ENCODE measurements around the gene PTGES.

Gene PTGES

DNA sequence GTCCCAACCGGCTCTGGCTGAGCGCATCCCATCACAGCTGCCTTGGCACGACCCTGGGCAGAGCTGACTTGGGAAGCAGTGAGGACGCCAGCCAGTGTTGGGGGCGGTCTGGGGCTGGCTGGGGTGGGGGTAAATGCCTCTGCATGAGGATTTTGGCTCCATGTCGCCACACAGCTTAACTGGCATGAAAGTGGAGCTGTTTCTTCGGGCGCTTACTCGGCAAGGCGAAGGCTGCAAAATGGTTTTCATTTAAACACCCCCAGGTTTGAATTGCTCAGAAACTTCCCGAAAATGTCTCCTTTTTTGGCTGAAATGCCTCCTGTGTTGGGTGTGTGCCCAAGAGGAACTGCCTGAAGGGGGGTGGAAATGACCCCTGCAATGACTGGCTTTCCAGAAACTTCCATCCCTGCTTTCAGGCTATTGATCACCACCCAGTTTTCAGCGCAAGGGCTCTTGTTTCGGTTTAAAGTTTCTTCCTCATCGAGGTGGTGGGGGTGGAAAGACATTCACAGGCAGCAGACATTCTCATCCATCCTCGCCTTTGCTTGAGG is 38.3 kb downstream of the PTGES start:
- DNase-seq: no peak

- DNase-seq: no peak
These were observed 39.5 kb downstream of the PTGES start for GRCh38 chr9:129713402-129713679.

DNA sequence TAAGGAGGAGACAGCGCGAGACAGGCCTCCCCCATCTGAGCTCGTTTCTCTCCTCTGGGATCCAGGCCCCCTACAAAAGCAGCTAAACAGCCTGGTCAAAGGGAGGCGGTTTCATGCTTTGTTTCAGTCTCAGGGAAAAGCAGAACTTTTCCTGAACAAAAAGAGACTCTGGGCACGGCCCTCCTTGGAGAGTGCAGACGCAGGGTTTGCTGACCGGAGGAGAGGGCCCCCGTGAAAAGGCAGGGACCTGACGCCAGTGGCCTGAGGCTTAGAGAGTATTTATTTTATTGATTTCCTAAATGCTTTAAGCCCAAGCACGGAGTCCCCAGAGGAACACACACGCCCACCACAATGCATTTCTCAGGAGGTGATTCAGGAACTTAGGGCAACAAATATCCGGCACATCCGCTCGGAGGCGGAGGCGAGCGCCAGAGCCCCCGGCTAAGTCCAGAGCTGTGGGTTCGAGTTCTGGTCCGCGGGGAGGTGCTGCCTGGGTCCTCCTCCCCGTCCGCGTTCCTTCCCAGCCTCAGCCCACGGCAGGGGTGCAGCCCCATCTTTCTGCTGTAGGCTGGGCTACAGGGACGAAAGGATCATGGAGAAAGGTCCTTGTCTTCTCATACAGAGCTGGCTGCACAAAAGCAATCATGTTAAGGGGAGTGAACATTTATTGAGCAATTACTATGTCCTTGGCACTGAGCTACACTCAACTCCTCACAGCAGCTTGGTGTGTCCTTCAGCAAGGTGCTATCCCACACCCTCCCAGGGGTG is 40.0 kb downstream of the PTGES start:
- DNase-seq: no peak

- no peak for DNase-seq
These were observed 42.7 kb downstream of the PTGES start for GRCh38 chr9:129710169-129710453.

GRCh38 chr9:129709438-129710168 is 43.2 kb downstream of the PTGES start:
- DNase-seq: no peak

DNA sequence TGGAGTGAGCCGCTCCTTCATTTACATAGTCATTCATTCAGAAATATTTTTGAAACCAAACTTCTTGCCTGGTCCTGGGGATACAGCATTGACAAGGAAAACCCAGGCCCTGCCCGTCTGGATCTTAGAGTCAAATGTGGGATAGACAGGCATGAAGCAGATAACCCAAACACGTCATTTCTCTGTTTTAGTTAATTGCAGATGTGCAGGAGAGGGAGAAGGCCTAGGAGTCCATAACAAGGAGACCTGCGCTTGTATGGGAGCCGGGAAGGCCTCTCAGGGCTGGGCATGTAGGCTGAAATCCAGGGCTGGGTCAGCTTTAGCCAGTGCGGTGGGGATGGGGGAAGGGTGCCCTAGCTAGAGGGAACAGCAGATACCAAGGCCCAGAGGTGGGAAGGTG is 44.0 kb downstream of the PTGES start:
- no peak for DNase-seq

- DNase-seq: no peak
These were observed 48.0 kb downstream of the PTGES start for GRCh38 chr9:129704807-129705206.

DNA sequence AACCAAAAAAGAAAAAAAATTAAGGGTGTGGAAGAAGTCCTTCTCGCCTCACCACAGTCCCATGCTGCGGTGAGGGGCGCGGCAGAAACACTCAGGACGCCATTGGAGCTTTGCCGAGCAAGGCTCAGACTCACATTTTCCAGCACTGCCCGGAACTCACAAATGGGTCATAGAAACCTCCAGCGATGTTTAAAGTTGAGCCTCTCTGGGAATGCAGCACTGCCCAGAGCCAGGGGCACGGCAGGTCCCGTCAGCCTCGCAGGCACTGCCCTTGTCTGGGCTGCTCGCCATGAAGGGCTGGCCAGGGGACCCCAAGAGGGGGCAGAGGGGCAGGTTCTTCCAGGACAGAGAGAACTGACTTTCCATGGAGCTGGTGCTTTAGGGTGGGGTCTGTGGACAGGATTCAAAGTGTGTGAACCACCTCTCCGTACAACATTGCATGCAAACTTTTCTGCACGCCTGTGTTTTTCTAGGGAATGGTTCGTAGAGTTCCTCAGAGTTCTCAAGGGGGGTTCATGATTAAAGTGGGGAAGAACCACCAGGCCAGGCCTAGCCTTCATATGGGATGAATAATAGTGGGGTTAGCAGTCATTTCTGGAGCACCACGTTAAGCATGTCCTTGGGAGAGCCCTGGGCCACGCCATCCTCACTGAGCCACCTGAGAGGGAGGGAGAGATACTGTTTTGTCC is 49.0 kb downstream of the PTGES start:
- DNase-seq: no peak

DNA sequence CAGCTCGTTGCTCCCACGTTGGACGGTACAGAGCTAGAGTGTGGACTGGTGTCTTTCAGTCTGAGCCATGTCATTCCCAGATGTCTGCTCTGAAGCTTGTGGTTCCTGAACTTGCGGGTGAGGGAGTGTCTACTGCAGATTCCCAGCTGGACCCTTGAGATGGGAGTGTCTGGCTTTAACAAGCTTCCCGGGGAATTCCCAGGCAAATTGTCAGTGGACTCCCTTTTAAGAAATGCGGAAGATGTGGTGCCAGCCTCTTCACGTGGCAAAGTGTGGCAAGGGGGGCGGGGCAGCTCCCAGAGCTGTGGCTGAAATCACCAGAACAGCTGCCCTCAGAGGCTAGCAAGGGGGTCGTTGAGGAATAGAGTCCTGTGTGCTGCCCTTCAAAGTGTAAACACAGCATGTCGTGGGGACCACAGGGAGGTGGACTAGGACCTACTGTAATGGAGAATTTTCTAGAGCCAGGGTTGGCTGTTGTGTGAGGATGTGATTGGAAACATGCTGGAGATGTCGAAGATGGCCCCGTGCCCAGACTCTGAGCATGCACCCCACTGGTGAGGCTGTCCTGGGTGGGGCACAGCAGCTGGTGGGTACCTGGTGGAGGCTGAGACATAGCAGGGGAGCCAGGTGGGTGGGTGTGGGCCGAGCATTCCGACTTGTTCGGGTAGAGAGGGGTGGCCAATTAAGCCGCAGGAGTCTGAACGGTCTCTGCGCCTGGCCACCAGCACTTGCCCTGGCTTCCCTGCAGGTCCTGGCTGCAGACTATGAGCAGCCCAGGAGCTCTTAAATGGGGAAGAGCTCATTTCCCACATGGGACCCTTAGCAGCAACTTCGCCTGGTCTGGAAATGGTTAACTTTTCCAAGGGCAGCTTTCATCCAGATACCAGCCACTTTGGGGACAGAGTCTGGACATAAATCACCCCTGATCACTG is 50.0 kb downstream of the PTGES start:
- no peak for DNase-seq

DNA sequence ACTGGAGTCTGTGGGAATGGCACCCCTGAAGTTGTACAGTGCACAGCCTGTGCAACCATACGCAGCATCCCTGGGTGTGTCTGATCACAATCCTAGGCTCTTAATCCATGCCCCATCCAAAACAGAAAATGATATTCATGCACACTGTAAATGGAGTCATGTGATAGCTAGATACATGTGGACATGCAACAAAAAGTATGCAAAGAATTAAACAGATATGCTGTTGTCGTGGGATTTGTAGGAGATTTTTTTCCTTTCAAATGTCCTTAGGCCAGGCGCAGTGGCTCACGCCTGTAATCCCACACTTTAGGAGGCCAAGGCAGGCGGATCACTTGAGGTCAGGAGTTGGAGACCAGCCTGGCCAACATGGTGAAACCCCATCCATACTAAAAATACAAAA is 51.3 kb downstream of the PTGES start:
- DNase-seq: no peak

DNA sequence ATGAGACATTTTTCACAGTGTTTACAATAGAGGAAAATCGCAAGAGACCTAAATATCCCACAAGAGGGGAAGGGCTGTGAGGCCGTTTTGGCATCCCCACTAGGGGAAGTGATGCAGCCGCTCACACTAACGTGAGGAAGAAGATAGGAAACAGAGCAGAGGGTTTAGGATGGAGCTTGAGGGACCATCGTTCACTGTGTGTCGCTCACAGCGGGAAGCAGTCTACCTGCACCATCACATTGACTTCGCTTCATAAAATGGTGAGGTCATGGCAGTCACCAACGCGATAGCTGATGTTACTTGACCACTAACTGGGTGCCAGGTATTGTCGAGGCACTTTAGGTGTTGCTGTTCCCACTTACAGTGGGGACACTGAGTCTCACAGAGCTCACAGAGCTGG is 51.8 kb downstream of the PTGES start:
- DNase-seq: no peak

DNA sequence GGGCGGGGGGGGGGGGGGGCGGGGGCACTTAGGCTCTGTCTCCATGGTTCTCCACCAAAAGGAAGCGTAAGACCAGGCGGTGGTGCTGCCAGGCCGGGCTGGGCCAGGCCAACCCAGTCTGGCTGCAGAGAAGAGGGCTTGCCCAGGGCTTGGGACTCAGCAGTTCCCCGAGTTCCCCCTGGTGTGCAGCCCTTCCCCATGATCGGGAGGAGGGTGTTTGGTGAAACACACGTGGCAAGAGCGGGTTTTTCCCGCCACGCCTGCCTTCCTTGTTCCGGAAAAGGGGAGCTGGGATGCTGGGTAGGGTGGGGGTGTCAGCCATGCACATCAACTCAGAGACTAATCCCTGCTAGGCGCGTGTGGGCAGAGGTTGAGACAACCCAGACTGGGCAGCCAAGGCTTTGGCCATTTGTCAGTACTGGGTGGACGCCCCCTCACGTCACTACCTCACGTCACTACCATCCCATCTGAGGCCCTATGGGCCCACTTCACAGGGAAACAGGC is 54.5 kb downstream of the PTGES start:
- peak; percentile 17 to 28 for DNase-seq

GRCh38 chr9:129697656-129698253 is 55.1 kb downstream of the PTGES start:
- peak; percentile 60 to 63 for DNase-seq

- peak; percentile 22 to 27 for DNase-seq
These were observed 55.7 kb downstream of the PTGES start for GRCh38 chr9:129696944-129697655.

- DNase-seq: no peak
These were observed 57.0 kb downstream of the PTGES start for GRCh38 chr9:129695870-129696269.

- DNase-seq: no peak
These were observed 58.6 kb downstream of the PTGES start for GRCh38 chr9:129694243-129694646.

- no peak for DNase-seq
These were observed 59.1 kb downstream of the PTGES start for GRCh38 chr9:129693741-129694140.

GRCh38 chr9:129692534-129692933 is 60.3 kb downstream of the PTGES start:
- no peak for DNase-seq
